ELR (cell line): ENCODE results near the gene ITGAE.
A peak's percentile ranks its signal among the peaks of the same experiment; 100 is the strongest.
"Not testable (repeated sequence)": the region's sequence is repeated elsewhere in the genome, so short reads cannot be mapped to it uniquely, and the experiment has no call there.

Experiments used
- DNase-seq: peaks from one replicate; pipeline ENCODE4 v3.0.0-alpha.2; 2015; ENCODE audit warnings: low read depth

Gene ITGAE

DNA sequence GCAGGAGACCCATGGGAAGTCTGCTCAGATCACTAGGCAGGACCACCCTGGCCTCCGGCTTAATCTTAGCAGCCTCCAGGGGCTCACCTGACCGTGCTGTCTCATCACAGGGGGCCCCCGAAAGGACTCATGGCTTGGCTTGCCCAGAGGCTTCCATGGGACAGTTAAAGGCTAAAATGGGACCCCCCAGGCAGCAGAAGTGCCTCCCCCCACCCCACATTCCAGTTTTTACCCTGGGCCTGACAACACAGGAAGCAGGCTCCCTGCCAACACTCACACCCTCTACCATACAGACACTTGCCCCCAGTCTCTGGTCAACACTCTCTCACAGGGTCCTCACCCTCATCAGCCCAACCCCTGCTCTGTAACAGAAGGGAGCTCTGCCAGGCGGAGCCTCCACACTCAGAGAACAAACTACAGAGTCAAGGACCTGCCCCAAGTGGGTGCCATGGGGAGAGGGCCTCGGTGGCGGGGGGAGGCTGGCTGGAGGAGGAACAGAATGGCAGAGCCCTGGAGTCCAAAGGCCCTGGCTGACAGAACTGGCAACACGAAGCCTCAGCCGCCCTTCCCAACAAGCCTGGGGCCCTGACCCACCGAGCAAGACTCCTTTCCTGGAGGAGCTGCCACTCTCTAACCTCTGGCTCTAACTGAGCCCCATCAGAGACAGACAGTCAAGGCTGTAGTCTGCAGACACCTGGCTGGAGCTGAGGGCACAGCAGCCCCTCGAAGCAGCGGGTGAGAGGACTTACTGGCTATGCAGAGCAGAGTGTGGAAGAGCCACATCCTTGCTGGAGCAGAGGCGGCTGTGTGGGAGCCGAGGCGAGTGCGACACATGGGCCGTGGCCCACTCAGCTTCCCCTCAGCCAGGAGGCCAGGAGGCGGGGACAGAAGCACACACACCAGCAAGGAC is at the start of gene ITGAE:
TSS of gene ITGAE (minus strand) at position 827 of the 910 bp plus-strand sequence. CDS start at position 783, 44 bp downstream.
- no peak for DNase-seq

DNA sequence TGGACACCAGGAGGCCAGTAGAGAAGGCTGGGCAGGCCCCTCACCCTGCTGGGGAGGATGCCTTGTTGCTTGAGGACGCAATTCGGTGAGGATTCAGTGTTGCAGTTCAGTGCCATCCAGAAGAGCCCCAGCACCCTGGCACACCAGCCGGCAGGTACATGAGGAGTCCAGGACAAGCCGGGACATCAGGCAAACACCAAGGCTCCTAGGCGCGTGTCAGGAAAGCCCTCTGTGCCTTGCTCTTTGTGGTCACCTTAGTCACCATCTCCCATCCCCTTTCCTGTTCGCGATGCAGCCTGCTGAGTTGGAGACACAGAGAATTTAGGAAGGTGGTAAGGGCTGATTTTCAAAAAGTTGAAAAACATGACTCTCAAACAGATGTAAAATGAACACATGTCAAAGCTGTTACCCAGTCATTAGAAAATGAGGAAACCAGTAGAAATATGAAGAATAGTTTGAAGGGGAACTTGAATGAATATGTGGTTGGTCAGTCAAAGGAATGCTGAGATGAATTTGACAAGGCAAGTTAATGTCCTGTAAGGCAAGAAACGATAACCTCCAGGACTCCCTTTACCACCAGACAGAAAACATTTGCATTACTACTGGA is 47.3 kb upstream of the ITGAE start:
- DNase-seq: peak; percentile 42

DNA sequence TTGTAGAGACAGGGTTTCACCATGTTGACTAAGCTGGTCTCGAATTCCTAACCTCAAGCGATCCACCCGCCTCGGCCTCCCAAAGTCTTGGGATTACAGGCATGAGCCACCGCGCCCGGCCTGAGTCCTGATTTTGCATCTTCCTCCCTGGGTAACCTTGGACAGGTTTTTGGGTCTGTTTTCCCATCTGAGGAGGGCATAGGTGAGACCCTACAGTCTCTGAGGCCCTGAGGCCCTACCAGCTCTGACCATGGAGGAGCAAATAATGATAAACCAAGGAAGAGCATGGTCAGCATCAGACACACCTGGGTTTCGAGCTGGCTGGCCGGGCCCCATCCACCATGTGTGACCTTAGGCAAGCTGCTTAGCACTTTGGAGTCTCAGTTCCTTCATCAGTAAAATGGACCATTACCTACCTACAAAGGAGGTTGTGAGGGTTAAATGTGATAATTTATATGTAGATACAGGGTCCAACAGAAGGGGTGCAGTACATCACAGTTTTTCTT is 46.2 kb upstream of the ITGAE start:
- no peak for DNase-seq

DNA sequence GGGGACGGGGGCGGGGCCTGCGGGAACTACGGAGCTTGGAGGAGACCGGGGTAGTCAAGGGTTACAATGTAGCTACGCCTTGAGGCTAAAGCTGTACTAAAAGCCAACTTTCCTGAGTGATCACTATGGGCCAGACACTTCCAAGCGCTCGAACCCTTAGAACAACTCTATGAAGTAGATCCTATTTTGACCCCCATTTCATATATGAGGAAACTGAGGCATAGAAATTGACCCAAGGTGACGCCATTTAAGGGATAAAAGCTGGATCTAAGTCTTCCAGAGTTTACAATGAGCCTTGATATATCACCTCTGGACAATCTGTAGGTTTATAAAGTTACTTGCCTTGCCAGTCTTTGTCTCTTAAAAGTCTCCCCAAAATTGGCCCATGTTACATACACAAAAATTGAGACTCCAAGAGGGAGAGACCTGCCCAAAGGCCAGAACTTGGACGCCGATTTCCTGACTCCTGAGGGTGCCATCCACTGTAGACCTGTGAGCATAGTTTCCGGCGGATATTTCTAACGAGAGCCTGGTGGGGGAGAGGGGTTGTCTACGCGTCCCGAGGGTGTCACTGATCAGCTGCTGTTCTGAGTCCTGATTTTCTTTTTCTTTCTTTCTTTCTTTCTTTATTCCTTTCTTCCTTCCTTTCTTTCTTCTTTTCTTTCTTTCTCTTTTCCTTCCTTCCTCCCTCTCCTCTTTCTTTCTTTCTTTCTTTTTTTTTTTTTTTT is 45.6 kb upstream of the ITGAE start:
- no peak for DNase-seq

- peak; percentile 93 for DNase-seq
Measured at GRCh38 chr17:3845621-3846436, 44.8 kb upstream of the ITGAE start, which contains the start of gene NCBP3. TSS of gene NCBP3 (minus strand) at chr17:3846246. CDS start at chr17:3846223, 23 bp downstream.

GRCh38 chr17:3845291-3845620 is 44.3 kb upstream of the ITGAE start:
- DNase-seq: peak; percentile 50

GRCh38 chr17:3844556-3844955 is 43.6 kb upstream of the ITGAE start:
- not testable (repeated sequence) for DNase-seq

GRCh38 chr17:3843935-3844516 is 43.0 kb upstream of the ITGAE start:
- DNase-seq: peak; percentile 61

GRCh38 chr17:3838206-3838605 is 37.2 kb upstream of the ITGAE start:
- DNase-seq: no peak

- no peak for DNase-seq
Measured at GRCh38 chr17:3836551-3836950, 35.6 kb upstream of the ITGAE start.

DNA sequence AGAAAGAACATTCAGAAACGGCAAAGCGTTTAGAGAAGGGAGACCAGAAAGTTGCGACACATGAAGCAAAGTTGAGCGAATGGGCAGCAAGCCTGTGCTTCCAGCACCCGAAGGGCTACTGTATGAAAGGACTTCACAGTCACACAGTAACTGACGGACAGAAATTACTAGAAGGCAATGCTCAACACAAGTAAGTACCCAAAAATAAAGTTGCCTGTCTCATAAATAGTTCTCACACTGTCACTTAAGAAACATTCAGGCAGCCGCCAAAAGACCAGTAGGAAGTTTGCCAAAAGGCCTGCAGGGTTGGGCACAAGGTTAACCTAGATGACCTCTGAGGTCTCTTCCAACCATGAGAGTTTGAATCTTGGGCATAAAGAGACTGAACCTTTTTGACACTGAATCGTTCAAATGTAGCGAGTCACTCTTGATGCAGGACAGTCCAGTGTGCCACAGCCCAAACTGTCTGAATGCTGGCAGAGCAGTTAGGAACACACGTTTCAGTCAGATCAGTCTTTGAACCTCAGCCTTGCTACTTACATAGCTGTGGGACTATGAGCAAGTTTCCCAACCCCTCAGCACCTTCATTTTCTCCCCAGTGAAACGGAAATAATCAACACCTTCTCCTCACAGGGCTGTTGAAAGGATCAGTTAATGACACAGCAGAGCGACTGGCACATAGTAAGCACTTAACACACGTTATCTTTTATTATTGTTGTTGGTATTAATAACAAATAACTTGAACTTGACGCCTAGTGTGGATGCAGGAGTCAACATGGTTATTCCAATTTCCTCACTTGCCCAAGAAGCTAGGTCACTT is 34.6 kb upstream of the ITGAE start:
- peak; percentile 10 for DNase-seq

DNA sequence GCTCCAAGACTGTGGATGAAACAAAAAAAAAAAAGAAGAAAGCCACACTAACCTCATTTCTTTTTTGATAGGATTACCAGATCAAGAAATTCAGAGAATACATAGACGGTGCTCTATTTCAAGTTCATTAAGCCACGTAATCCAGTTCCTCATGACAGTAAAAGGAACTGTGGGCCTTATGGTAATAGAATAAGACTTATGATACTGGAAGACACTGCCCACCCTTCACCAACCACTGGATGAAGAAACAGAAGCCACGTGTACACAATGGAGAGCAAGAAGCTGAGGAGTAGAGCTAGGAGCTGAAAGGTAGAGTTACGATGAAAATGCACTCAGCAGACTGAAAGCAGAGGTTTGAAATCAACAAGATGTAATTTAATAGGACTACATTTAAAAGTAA is 33.8 kb upstream of the ITGAE start:
- no peak for DNase-seq

DNA sequence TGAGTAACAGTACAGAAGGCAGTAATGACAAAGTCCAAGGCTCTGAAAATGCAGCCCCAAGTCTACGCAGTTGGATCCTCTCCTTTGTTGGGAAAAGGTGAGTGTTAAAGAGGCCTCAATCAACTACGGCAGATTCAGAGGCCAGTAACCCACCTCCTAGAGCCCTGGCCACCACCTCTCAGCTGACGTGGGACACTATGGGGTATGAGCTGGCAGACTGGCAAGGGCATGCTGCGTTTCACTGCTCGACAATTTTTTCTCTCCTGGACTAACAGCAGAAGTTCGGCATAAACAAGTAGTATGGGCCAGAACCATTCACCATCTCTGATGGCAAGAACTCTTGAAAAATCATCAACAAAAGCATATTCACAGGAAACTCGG is 27.9 kb upstream of the ITGAE start:
- DNase-seq: no peak

DNA sequence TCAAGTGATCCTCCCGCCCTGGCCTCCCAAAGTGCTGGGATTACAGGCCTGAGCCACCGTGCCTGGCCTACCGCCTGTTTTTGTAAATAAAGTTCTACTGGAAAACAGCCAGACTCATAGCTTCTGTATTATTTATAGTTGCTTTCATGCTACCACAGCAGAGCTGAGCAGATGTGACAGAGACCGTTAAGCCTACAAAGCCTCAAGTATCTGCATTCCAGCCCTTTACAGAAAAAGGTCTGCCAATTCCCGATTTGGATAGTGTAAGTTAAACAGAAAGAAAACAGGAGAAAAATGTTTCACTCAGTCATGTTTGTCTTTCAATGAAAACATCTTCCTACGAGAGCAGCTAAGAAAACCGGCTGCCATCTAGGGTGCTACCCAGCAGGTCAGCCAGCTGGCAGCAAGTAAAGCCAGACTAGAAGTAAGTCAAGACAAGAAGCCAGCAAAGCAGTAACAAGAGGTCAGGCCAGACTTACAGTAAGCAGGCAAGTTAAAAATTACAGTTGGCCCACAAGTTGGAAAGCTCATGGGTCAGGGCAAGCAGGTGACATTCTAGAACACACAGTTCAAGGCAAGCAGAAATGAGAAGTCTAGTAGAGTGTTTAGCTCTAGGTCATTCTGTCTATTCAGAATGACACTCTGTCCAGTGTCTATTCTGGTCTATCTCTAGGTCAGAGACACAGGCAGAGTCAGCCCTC is 27.3 kb upstream of the ITGAE start:
- no peak for DNase-seq

- peak; percentile 80 for DNase-seq
Measured at GRCh38 chr17:3827124-3827773, 26.3 kb upstream of the ITGAE start.

GRCh38 chr17:3826191-3826590 is 25.2 kb upstream of the ITGAE start:
- DNase-seq: peak; percentile 66

- no peak for DNase-seq
Measured at GRCh38 chr17:3821101-3821500, 20.1 kb upstream of the ITGAE start.

- no peak for DNase-seq
Measured at GRCh38 chr17:3818786-3819185, 17.8 kb upstream of the ITGAE start.
